B cell (primary cell): ENCODE results near the gene SPACA4. TPM values are rescaled to one million over a fixed set of nuclear protein-coding genes. Genes with fewer than 3 reads are reported as not detected.
A peak's percentile ranks its signal among the peaks of the same experiment; 100 is the strongest.

ENCODE experiments used
- ATAC-seq: fragments of 200-7000 bp; cut with Tn5 transposase; one replicate; pipeline ENCODE4 v1.10.0; 2021; ENCODE audit warnings: low read depth, mild to moderate bottlenecking, moderate number of reproducible peaks, moderate library complexity
- CTCF ChIA-PET: fragments of 350-600 bp; sonication (Branson Sonifier 250); formaldehyde crosslinking; loops from one replicate; lab custom pipeline; 2021; ENCODE audit warnings: antibody characterized with exemption, inconsistent platforms; lab: Charles Lee
- POLR2A ChIA-PET: fragments of 350-600 bp; sonication (Branson Sonifier 250); formaldehyde crosslinking; loops from one replicate; lab custom pipeline; 2021; ENCODE audit warnings: antibody characterized with exemption; lab: Charles Lee
- DNase-seq: peaks from one replicate; pipeline ENCODE4 v3.0.0; 2013
- H2AFZ ChIP-seq: 2 replicates; pipeline ENCODE4 v1.6.1; 2012; ENCODE audit warnings: mild to moderate bottlenecking, low read depth, low read length; ENCODE audit not compliant: insufficient read depth, poor library complexity, severe bottlenecking
- H3K27ac ChIP-seq, 2 donors: 1 replicate in 1 of 2; 2 replicates in 1 of 2; pipeline ENCODE4 v1.5.1; 2012 to 2013; ENCODE audit warnings: low read length in 2 of 2, mild to moderate bottlenecking in 2 of 2, moderate library complexity in 1 of 2
- H3K27me3 ChIP-seq, 4 experiments: fragments of 200-600 bp in 1 of 4; sonication (generic) in 1 of 4; replicated peaks in 1 of 4; 1 replicate in 2 of 4; 2 replicates in 2 of 4; pipeline versions ENCODE4 v1.6.1 to v1.7.0; 2013 to 2016; ENCODE audit warnings: low read length in 3 of 4, mild to moderate bottlenecking in 2 of 4, mixed read lengths in 1 of 4, moderate library complexity in 1 of 4; ENCODE audit not compliant: insufficient read depth in 4 of 4, control insufficient read depth in 3 of 4; ENCODE audit errors: control extremely low read depth in 1 of 4
- H3K36me3 ChIP-seq, 2 experiments: replicated peaks in 1 of 2; 1 replicate in 1 of 2; 2 replicates in 1 of 2; pipeline versions ENCODE4 v1.6.1 to v1.7.1; 2013; ENCODE audit warnings: low read length in 1 of 2; ENCODE audit not compliant: insufficient read depth in 2 of 2, control insufficient read depth in 1 of 2; ENCODE audit errors: control extremely low read depth in 1 of 2, extremely low read depth in 1 of 2
- H3K4me1 ChIP-seq, 2 donors: fragments of 200-600 bp in 1 of 2; sonication (generic) in 1 of 2; 1 replicate in 1 of 2; 2 replicates in 1 of 2; pipeline versions ENCODE4 v1.5.1 to v1.6.1; 2013 to 2017; ENCODE audit warnings: low read length in 2 of 2; ENCODE audit not compliant: control insufficient read depth in 2 of 2, insufficient read depth in 2 of 2
- H3K4me2 ChIP-seq: replicated peaks from 2 replicates; pipeline ENCODE3; 2012; ENCODE audit warnings: mild to moderate bottlenecking, low read depth, low read length; ENCODE audit not compliant: poor library complexity, severe bottlenecking
- H3K4me3 ChIP-seq, 5 experiments: fragments of 200-600 bp in 1 of 5; sonication (generic) in 1 of 5; 1 replicate in 3 of 5; 2 replicates in 2 of 5; pipeline versions ENCODE4 v1.5.1 to v1.7.0; 2011 to 2016; ENCODE audit warnings: low read length in 4 of 5, mild to moderate bottlenecking in 4 of 5, low read depth in 2 of 5, control low read depth in 1 of 5, moderate library complexity in 1 of 5; ENCODE audit not compliant: insufficient read depth in 1 of 5; ENCODE audit errors: control extremely low read depth in 1 of 5, extremely low read depth in 1 of 5
- H3K79me2 ChIP-seq: fragments of 200-600 bp; sonication (generic); one replicate; pipeline ENCODE4 v1.6.0; 2016; ENCODE audit warnings: low read length; ENCODE audit not compliant: control insufficient read depth, insufficient read depth
- H3K9ac ChIP-seq: fragments of 200-600 bp; sonication (generic); 2 replicates; pipeline ENCODE4 v1.6.1; 2017; ENCODE audit warnings: mild to moderate bottlenecking, low read length, moderate library complexity
- H3K9me3 ChIP-seq, 3 donors: one replicate each; pipeline versions ENCODE4 v1.6.1 to v1.7.1; 2013; ENCODE audit warnings: low read length in 2 of 3; ENCODE audit not compliant: control insufficient read depth in 2 of 3, insufficient read depth in 1 of 3; ENCODE audit errors: control extremely low read depth in 1 of 3
- H4K20me1 ChIP-seq: 2 replicates; pipeline ENCODE4 v1.6.0; 2012; ENCODE audit warnings: mild to moderate bottlenecking, low read length; ENCODE audit not compliant: insufficient read depth, control insufficient read depth, poor library complexity, severe bottlenecking
- H3K27ac Mint-ChIP-seq: one replicate; pipeline ENCODE4 v1.8.0; 2021; ENCODE audit warnings: mixed read lengths
- H3K27me3 Mint-ChIP-seq: one replicate; pipeline ENCODE4 v1.8.0; 2021; ENCODE audit warnings: mixed read lengths
- H3K4me1 Mint-ChIP-seq: one replicate; pipeline ENCODE4 v1.8.0; 2021; ENCODE audit warnings: mixed read lengths
- H3K4me3 Mint-ChIP-seq: one replicate; pipeline ENCODE4 v1.8.0; 2021; ENCODE audit warnings: mixed read lengths
- H3K9me3 Mint-ChIP-seq: one replicate; pipeline ENCODE4 v1.8.0; 2022; ENCODE audit warnings: mixed read lengths; ENCODE audit not compliant: insufficient read depth
- EZH2 ChIP-seq: IDR thresholded peaks from 2 replicates; pipeline ENCODE4 v1.6.1; 2012; ENCODE audit warnings: borderline replicate concordance, low read depth, mild to moderate bottlenecking, moderate library complexity, low read length; ENCODE audit not compliant: insufficient read depth, poor library complexity, severe bottlenecking
- WGBS: methylation state at CpG from one replicate; pipeline ENCODE4 v1.1.5; 2013; ENCODE audit warnings: missing lambda C conversion rate; ENCODE audit not compliant: insufficient coverage; 5-methylcytosine and 5-hydroxymethylcytosine counted together
- intact Hi-C: fragments of 100-400 bp; cut with micrococcal nuclease; formaldehyde crosslinking; loops from one replicate; pipeline ENCODE4 v1.10.0; 2022
- polyA plus RNA-seq: library from polyadenylated mRNA; depleted of rRNA; stranded (reverse); fragments of >200 nt; gene quantifications from 2 replicates; pipeline ENCODE4 v1.2.3, GENCODE V29; 2012
- total RNA-seq, 2 donors: library from RNA; stranded (reverse); fragments of 120-200 nt in 1 of 2; gene quantifications; 1 replicate in 1 of 2; 2 replicates in 1 of 2; pipeline versions ENCODE4 v1.2.3 to v1.2.4, GENCODE V29; 2013 to 2022
- TF ChIP-seq, protein P1 (sequence below): fragments of 200-600 bp; IDR thresholded peaks from one replicate; pipeline ENCODE4 v1.8.0; 2022; ENCODE audit warnings: antibody characterized with exemption, mild to moderate bottlenecking

SPACA4 gene
- total and polyA plus RNA-seq, 2 donors (not counting 1 experiment from before 2014, with no cell fraction given), result not detected

DNA sequence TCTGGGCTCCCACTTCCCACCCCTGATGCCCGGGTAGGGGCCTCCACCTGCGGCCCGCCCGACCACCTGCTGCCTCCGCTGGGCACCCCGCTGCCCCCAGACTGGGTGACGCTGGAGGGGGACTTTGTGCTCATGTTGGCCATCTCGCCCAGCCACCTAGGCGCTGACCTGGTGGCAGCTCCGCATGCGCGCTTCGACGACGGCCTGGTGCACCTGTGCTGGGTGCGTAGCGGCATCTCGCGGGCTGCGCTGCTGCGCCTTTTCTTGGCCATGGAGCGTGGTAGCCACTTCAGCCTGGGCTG, 22.7 kb downstream of the SPACA4 start:
- Mint-ChIP-seq H3K4me3 (no peak overlapping the region), H3K4me1 (peaks cover 30% of the 10 kb centered on the region), H3K9me3 (no peaks in the 10 kb centered on the region), H3K27ac (no peak overlapping the region), H3K27me3 (no peaks in the 10 kb centered on the region)
- H3K4me1 ChIP-seq, result peaks cover 17 to 20% of the 10 kb centered on the region in 2 donors
- peaks cover 58% of the 10 kb centered on the region for H4K20me1 ChIP-seq
- H3K9me3 ChIP-seq, result peaks cover 0 to 10% (median 0%) of the 10 kb centered on the region in 3 donors
- no peak overlapping the region for H3K4me3 ChIP-seq
- peaks cover 0 to 54% of the 10 kb centered on the region in 2 experiments for H3K36me3 ChIP-seq
- no peaks in the 10 kb centered on the region for H3K27me3 ChIP-seq
- no peak overlapping the region for H2AFZ ChIP-seq
- H3K9ac ChIP-seq, result no peak overlapping the region
- 97% methylated on average over 22 of the region's 22 CpGs for WGBS
- intact Hi-C loops, result no loop called here
- ChIA-PET POLR2A (no interaction called here), CTCF (no interaction called here)
- peaks cover 11% of the 10 kb centered on the region for H3K79me2 ChIP-seq
- no peak for ATAC-seq
- no peak overlapping the region for H3K27ac ChIP-seq
- TF ChIP-seq, protein P1, sequence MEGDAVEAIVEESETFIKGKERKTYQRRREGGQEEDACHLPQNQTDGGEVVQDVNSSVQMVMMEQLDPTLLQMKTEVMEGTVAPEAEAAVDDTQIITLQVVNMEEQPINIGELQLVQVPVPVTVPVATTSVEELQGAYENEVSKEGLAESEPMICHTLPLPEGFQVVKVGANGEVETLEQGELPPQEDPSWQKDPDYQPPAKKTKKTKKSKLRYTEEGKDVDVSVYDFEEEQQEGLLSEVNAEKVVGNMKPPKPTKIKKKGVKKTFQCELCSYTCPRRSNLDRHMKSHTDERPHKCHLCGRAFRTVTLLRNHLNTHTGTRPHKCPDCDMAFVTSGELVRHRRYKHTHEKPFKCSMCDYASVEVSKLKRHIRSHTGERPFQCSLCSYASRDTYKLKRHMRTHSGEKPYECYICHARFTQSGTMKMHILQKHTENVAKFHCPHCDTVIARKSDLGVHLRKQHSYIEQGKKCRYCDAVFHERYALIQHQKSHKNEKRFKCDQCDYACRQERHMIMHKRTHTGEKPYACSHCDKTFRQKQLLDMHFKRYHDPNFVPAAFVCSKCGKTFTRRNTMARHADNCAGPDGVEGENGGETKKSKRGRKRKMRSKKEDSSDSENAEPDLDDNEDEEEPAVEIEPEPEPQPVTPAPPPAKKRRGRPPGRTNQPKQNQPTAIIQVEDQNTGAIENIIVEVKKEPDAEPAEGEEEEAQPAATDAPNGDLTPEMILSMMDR, result no peak
- no peak for TF ChIP-seq EZH2
- H3K4me2 ChIP-seq, result no peak overlapping the region
- no peak for DNase-seq

DNA sequence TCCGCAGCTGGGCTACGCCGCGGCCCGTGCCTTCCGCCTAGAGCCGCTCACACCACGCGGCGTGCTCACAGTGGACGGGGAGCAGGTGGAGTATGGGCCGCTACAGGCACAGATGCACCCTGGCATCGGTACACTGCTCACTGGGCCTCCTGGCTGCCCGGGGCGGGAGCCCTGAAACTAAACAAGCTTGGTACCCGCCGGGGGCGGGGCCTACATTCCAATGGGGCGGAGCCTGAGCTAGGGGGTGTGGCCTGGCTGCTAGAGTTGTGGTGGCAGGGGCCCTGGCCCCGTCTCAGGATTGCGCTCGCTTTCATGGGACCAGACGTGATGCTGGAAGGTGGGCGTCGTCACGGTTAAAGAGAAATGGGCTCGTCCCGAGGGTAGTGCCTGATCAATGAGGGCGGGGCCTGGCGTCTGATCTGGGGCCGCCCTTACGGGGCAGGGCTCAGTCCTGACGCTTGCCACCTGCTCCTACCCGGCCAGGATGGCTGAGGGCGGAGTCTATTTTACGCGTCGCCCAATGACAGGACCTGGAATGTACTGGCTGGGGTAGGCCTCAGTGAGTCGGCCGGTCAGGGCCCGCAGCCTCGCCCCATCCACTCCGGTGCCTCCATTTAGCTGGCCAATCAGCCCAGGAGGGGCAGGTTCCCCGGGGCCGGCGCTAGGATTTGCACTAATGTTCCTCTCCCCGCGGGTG, 23.2 kb downstream of the SPACA4 start:
- Histone ChIP-seq H3K4me1 (peaks cover 17 to 20% of the 10 kb centered on the region in 2 donors), H3K9ac (no peak overlapping the region), H4K20me1 (peaks cover 56% of the 10 kb centered on the region), H2AFZ (no peak overlapping the region), H3K9me3 (peaks cover 0 to 10% (median 0%) of the 10 kb centered on the region in 3 donors), H3K36me3 (peaks cover 0 to 54% of the 10 kb centered on the region in 2 experiments), H3K79me2 (peaks cover 12% of the 10 kb centered on the region), H3K27me3 (no peaks in the 10 kb centered on the region), H3K4me2 (no peak overlapping the region), H3K27ac (no peak overlapping the region), H3K4me3 (no peak overlapping the region)
- Mint-ChIP-seq H3K4me3 (no peak overlapping the region), H3K27me3 (no peaks in the 10 kb centered on the region), H3K27ac (peak overlapping the region; percentile 53), H3K4me1 (peaks cover 33% of the 10 kb centered on the region), H3K9me3 (no peaks in the 10 kb centered on the region)
- WGBS, result 93% methylated on average over 48 of the region's 48 CpGs
- TF ChIP-seq EZH2, result no peak
- TF ChIP-seq, protein P1, result no peak
- CTCF ChIA-PET, result interaction anchor here (0.8 to 1.1 kb wide), 2 partner anchors 9 to 11 kb away, joined by 3 read pairs; partner anchors contain the start of genes RPL18 and SPHK2
- intact Hi-C loops, result loop anchor here (10.0 kb wide), 2 partner anchors 485 to 845 kb away; partner anchors contain the start of genes C19orf73, FLT3LG, LIN7B and PPFIA3
- POLR2A ChIA-PET, result interaction anchor here (0.5 to 0.6 kb wide), 2 partner anchors 162 to 439 kb away, joined by 4 read pairs; no protein-coding TSS in a partner anchor
- DNase-seq (no peak), ATAC-seq (no peak)
